ENCODE data around the gene PAK2.
"Not testable (repeated sequence)": the region's sequence is repeated elsewhere in the genome, so short reads cannot be mapped to it uniquely, and the experiment has no call there.

The PAK2 gene

DNA sequence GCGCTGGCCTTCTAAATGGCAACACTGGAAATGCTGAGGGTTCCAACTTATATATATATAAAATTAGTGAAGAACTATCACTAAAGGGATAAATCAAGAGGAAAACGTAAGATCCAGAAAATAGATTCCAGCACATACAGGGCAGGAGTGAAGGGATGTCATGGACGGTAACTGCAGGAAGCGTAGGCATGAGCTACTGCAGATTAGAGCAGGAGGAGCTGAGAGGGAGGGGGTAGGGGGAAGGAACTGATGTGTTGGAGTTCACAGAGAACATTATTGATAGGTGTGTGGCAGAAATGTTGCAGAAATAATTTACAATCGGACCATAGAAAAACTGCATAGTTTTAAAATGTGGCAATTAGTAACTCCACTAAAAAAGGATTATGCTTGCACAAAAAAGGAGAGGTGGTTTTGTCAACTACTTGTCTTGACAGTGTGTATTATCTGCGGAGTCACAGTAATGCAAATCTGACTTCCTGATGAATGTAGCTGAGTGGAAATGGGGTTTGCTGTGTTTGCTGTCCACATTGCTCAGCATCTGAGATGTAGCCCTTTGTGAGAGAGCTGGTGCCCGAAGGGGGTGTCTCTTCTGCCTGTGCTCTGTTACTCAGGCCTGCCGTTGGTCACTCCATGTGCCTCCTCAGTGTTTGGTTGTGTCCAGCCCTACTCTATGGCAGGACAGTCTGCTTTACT is 61.2 kb downstream of the PAK2 start:
- H3K4me3 ChIP-seq (ENCODE audit: insufficient read depth, low read depth, low read length), result no peak overlapping the region
- H3K4me1 ChIP-seq (ENCODE audit: control insufficient read depth, insufficient read depth, low read length), result no peaks in the 10 kb centered on the region
- H3K9me3 ChIP-seq (ENCODE audit: control insufficient read depth, low read length), result no peaks in the 10 kb centered on the region
- no peak overlapping the region for H3K27ac ChIP-seq (ENCODE audit: insufficient read depth, low read depth, low read length, poor library complexity, severe bottlenecking)
- H3K27me3 ChIP-seq (ENCODE audit: control insufficient read depth, insufficient read depth, low read length, poor library complexity, severe bottlenecking), result no peaks in the 10 kb centered on the region
- peaks cover 13% of the 10 kb centered on the region for H3K36me3 ChIP-seq (ENCODE audit: control insufficient read depth, insufficient read depth, low read length)
- 94 to 96% methylated on average over 7 to 8 of the region's 8 CpGs for WGBS, 2 experiments

- WGBS, 2 experiments, result 93 to 97% methylated on average over 9 of the region's 9 CpGs
- Histone ChIP-seq H3K4me3 (ENCODE audit: insufficient read depth, low read depth, low read length) (no peak overlapping the region), H3K27ac (ENCODE audit: insufficient read depth, low read depth, low read length, poor library complexity, severe bottlenecking) (no peak overlapping the region), H3K27me3 (ENCODE audit: control insufficient read depth, insufficient read depth, low read length, poor library complexity, severe bottlenecking) (no peaks in the 10 kb centered on the region), H3K4me1 (ENCODE audit: control insufficient read depth, insufficient read depth, low read length) (no peaks in the 10 kb centered on the region), H3K36me3 (ENCODE audit: control insufficient read depth, insufficient read depth, low read length) (peaks cover 27% of the 10 kb centered on the region), H3K9me3 (ENCODE audit: control insufficient read depth, low read length) (no peaks in the 10 kb centered on the region)
Measured at GRCh38 chr3:196803891-196804468, 64.3 kb downstream of the PAK2 start.

DNA sequence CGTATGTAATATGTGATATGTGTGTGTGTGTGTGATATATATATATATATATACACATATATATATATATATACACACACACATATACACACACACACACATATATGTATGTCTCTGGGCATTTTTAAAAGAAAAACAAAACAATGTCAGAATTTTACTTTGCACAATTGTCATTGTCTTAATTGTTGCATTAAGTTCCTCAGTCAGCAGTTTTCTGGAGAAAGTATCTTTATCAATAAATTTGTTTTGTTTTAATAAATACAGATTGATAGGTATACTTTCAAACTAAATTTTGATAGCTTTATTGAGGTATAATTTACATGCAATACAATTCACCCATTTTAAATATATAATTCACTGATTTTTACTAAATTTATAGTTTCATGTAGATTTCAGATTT is 65.1 kb downstream of the PAK2 start:
- Histone ChIP-seq H3K4me1 (ENCODE audit: control insufficient read depth, insufficient read depth, low read length) (no peaks in the 10 kb centered on the region), H3K9me3 (ENCODE audit: control insufficient read depth, low read length) (no peaks in the 10 kb centered on the region), H3K27ac (ENCODE audit: insufficient read depth, low read depth, low read length, poor library complexity, severe bottlenecking) (no peak overlapping the region), H3K4me3 (ENCODE audit: insufficient read depth, low read depth, low read length) (no peak overlapping the region), H3K36me3 (ENCODE audit: control insufficient read depth, insufficient read depth, low read length) (peaks cover 27% of the 10 kb centered on the region), H3K27me3 (ENCODE audit: control insufficient read depth, insufficient read depth, low read length, poor library complexity, severe bottlenecking) (no peaks in the 10 kb centered on the region)
- no CpG with 5 or more reads among the region's 1 CpG for WGBS, 2 experiments

DNA sequence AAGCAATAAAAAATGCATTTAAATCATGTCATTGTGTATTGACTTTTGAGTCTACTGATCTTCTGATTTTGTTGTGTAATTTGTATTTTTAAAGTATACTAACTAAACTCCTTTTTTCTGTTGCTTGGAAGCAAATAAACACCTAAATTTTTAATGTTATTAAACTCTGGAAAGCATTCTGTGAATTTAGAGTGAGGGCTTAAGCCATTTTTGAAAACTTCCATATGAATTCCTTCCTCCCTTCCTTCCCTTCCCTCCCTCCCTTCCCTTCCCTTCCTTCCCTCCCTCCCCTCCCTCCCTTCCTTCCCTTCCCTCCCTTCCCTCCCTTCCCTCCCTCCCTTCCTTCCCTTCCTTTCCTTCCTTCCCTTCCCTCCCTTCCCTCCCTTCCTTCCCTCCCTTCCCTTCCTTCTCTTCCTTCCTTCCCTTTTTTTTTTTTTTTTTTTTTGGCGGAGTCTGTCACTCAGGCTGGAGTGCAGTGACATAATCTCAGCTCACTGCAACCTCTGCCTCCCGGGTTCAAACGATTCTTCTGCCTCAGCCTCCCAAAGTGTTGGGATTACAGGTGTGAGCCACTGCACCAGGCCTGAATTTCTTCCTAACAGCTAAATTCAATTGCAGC is 71.4 kb downstream of the PAK2 start:
- WGBS, 2 experiments, result 91% methylated on average over 3 of the region's 3 CpGs
- no peaks in the 10 kb centered on the region for H3K27me3 ChIP-seq (ENCODE audit: control insufficient read depth, insufficient read depth, low read length, poor library complexity, severe bottlenecking)
- H3K4me1 ChIP-seq (ENCODE audit: control insufficient read depth, insufficient read depth, low read length), result no peaks in the 10 kb centered on the region
- no peak overlapping the region for H3K27ac ChIP-seq (ENCODE audit: insufficient read depth, low read depth, low read length, poor library complexity, severe bottlenecking)
- H3K4me3 ChIP-seq (ENCODE audit: insufficient read depth, low read depth, low read length), result no peak overlapping the region
- H3K9me3 ChIP-seq (ENCODE audit: control insufficient read depth, low read length), result no peaks in the 10 kb centered on the region
- peaks cover 44% of the 10 kb centered on the region for H3K36me3 ChIP-seq (ENCODE audit: control insufficient read depth, insufficient read depth, low read length)

DNA sequence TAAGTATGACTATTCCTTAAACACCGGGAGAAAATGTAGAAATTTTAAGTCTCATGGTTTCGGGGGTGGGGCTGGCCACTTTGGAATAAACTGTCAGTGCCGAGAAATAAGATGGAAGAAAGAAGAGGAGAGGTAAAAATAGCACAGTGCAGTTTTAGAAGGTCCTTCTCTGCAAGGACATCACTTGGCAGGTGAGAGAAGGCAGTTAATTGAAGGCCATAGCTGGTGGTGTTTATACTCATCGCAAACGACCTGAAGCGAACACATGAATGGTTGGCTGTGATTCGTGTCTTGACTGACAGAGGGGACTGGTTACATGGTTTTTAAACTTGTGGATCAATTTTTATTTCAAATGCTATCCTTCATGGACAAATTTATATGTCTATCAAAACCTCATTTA is 73.2 kb downstream of the PAK2 start:
- no peak overlapping the region for H3K4me3 ChIP-seq (ENCODE audit: insufficient read depth, low read depth, low read length)
- no peaks in the 10 kb centered on the region for H3K4me1 ChIP-seq (ENCODE audit: control insufficient read depth, insufficient read depth, low read length)
- H3K36me3 ChIP-seq (ENCODE audit: control insufficient read depth, insufficient read depth, low read length), result peaks cover 37% of the 10 kb centered on the region
- no peaks in the 10 kb centered on the region for H3K27me3 ChIP-seq (ENCODE audit: control insufficient read depth, insufficient read depth, low read length, poor library complexity, severe bottlenecking)
- 92 to 97% methylated on average over 7 of the region's 7 CpGs for WGBS, 2 experiments
- H3K9me3 ChIP-seq (ENCODE audit: control insufficient read depth, low read length), result no peaks in the 10 kb centered on the region
- H3K27ac ChIP-seq (ENCODE audit: insufficient read depth, low read depth, low read length, poor library complexity, severe bottlenecking), result no peak overlapping the region

GRCh38 chr3:196813903-196814302 is 74.2 kb downstream of the PAK2 start:
- Histone ChIP-seq H3K27ac (ENCODE audit: insufficient read depth, low read depth, low read length, poor library complexity, severe bottlenecking) (no peak overlapping the region), H3K4me1 (ENCODE audit: control insufficient read depth, insufficient read depth, low read length) (no peaks in the 10 kb centered on the region), H3K4me3 (ENCODE audit: insufficient read depth, low read depth, low read length) (no peak overlapping the region), H3K36me3 (ENCODE audit: control insufficient read depth, insufficient read depth, low read length) (peaks cover 35% of the 10 kb centered on the region), H3K27me3 (ENCODE audit: control insufficient read depth, insufficient read depth, low read length, poor library complexity, severe bottlenecking) (no peaks in the 10 kb centered on the region), H3K9me3 (ENCODE audit: control insufficient read depth, low read length) (no peaks in the 10 kb centered on the region)
- 97% methylated on average over 5 of the region's 5 CpGs for WGBS, 2 experiments

GRCh38 chr3:196821806-196822355 is 82.2 kb downstream of the PAK2 start:
- H3K4me3 ChIP-seq (ENCODE audit: insufficient read depth, low read depth, low read length), result no peak overlapping the region
- H3K4me1 ChIP-seq (ENCODE audit: control insufficient read depth, insufficient read depth, low read length), result no peaks in the 10 kb centered on the region
- no peaks in the 10 kb centered on the region for H3K27me3 ChIP-seq (ENCODE audit: control insufficient read depth, insufficient read depth, low read length, poor library complexity, severe bottlenecking)
- 94 to 95% methylated on average over 6 of the region's 6 CpGs for WGBS, 2 experiments
- no peaks in the 10 kb centered on the region for H3K9me3 ChIP-seq (ENCODE audit: control insufficient read depth, low read length)
- peaks cover 40% of the 10 kb centered on the region for H3K36me3 ChIP-seq (ENCODE audit: control insufficient read depth, insufficient read depth, low read length)
- H3K27ac ChIP-seq (ENCODE audit: insufficient read depth, low read depth, low read length, poor library complexity, severe bottlenecking), result no peak overlapping the region

DNA sequence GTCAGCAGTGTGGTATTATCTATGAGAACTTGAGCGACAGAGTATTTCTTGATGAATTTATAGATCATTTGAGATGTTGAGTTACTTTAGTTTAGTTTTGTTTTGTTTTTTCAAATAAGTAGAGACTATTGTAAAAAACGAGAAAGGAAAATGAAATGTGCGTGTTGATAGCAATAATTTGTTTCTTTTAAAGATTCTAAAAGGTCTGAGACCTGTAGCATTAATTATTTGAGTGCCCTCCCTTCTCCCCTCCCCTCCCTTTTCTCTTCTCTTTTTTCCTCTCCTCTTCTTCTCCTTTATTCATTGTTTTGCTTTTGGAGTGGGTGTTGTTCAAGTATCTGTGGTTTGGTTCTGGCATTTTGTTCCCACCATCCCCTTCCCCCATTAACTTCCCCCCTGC is 90.0 kb downstream of the PAK2 start:
- H3K27me3 ChIP-seq (ENCODE audit: control insufficient read depth, insufficient read depth, low read length, poor library complexity, severe bottlenecking); H3K27ac ChIP-seq (ENCODE audit: insufficient read depth, low read depth, low read length, poor library complexity, severe bottlenecking); H3K4me3 ChIP-seq (ENCODE audit: insufficient read depth, low read depth, low read length); H3K9me3 ChIP-seq (ENCODE audit: control insufficient read depth, low read length); H3K4me1 ChIP-seq (ENCODE audit: control insufficient read depth, insufficient read depth, low read length): not testable (repeated sequence)
- WGBS, 2 experiments, result 96 to 99% methylated on average over 3 of the region's 3 CpGs
- peaks cover 11% of the 10 kb centered on the region for H3K36me3 ChIP-seq (ENCODE audit: control insufficient read depth, insufficient read depth, low read length)

- Histone ChIP-seq H3K36me3 (ENCODE audit: control insufficient read depth, insufficient read depth, low read length) (peaks cover 5% of the 10 kb centered on the region), H3K4me3 (ENCODE audit: insufficient read depth, low read depth, low read length) (no peak overlapping the region), H3K27me3 (ENCODE audit: control insufficient read depth, insufficient read depth, low read length, poor library complexity, severe bottlenecking) (no peaks in the 10 kb centered on the region), H3K4me1 (ENCODE audit: control insufficient read depth, insufficient read depth, low read length) (no peaks in the 10 kb centered on the region), H3K27ac (ENCODE audit: insufficient read depth, low read depth, low read length, poor library complexity, severe bottlenecking) (no peak overlapping the region), H3K9me3 (ENCODE audit: control insufficient read depth, low read length) (no peaks in the 10 kb centered on the region)
- 93 to 95% methylated on average over 8 of the region's 8 CpGs for WGBS, 2 experiments
Measured at GRCh38 chr3:196835086-196835485, 95.4 kb downstream of the PAK2 start.

DNA sequence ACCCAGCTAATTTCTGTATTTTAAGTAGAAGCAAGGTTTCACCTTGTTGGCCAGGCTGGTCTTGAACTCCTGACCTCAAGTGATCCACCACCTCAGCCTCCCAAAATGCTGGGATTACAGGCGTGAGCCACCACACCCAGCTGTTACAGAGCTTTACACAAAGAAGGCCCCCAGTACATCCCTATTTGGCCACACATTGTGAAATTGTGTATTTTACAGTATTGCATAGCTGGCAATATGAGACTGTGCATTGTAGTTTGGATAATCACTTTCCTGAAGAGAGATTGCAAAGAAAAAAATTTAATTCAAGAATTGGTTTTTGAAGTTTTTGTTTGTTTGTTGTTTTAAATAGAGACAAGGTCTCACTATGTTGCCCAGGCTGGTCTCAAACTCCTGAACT is 97.0 kb downstream of the PAK2 start:
- not testable (repeated sequence) for H3K36me3 ChIP-seq (ENCODE audit: control insufficient read depth, insufficient read depth, low read length); H3K27me3 ChIP-seq (ENCODE audit: control insufficient read depth, insufficient read depth, low read length, poor library complexity, severe bottlenecking); H3K9me3 ChIP-seq (ENCODE audit: control insufficient read depth, low read length); H3K4me3 ChIP-seq (ENCODE audit: insufficient read depth, low read depth, low read length); H3K4me1 ChIP-seq (ENCODE audit: control insufficient read depth, insufficient read depth, low read length); H3K27ac ChIP-seq (ENCODE audit: insufficient read depth, low read depth, low read length, poor library complexity, severe bottlenecking)
- 94 to 100% methylated on average over 1 of the region's 1 CpG for WGBS, 2 experiments

Data from ectodermal cell (in vitro differentiated cells).